Measurements from ENCODE around the gene DNAJB1. TPM values are rescaled to one million over a fixed set of nuclear protein-coding genes. Genes with fewer than 3 reads are reported as not detected.

The DNAJB1 gene
- total and polyA plus RNA-seq, 5 donors from 2014 or later: 302 to 754 (median 333) TPM

GRCh38 chr19:14525729-14526128, 7.5 kb upstream of the DNAJB1 start:
- H3K27ac Mint-ChIP-seq: peak overlapping the region; percentile 62 to 100 (median 84)
- H3K4me1 Mint-ChIP-seq: peaks cover 6 to 75% (median 35%) of the 10 kb centered on the region in 4 donors
- Histone ChIP-seq H3K27ac (ENCODE audit: insufficient read depth, low read length, poor library complexity, severe bottlenecking) (no peak overlapping the region), H3K9me3 (ENCODE audit: control insufficient read depth in 2 of 2, low read length in 2 of 2) (no peaks in the 10 kb centered on the region), H3K4me3 (ENCODE audit: low read depth, low read length) (no peak overlapping the region), H3K4me1 (ENCODE audit: control insufficient read depth, insufficient read depth, low read length, poor library complexity, severe bottlenecking) (peaks cover 61% of the 10 kb centered on the region), H3K36me3 (ENCODE audit: control insufficient read depth, insufficient read depth, low read length) (no peaks in the 10 kb centered on the region), H3K27me3 (ENCODE audit: control insufficient read depth, insufficient read depth, low read length) (no peaks in the 10 kb centered on the region)
- H3K4me3 Mint-ChIP-seq: peak overlapping the region in 2 of 4 donors; percentile 43 to 49
- ATAC-seq (ENCODE audit: low read depth in 2 of 2) (no peak), DNase-seq (no peak)
- H3K36me3 Mint-ChIP-seq: peaks cover 4% of the 10 kb centered on the region
- peaks cover 0 to 2% (median 0%) of the 10 kb centered on the region in 7 donors for H3K9me3 Mint-ChIP-seq
- H3K27me3 Mint-ChIP-seq: peaks cover 8% of the 10 kb centered on the region

GRCh38 chr19:14520543-14520942, 2.3 kb upstream of the DNAJB1 start:
- H3K36me3 Mint-ChIP-seq: peaks cover 14% of the 10 kb centered on the region
- no peaks in the 10 kb centered on the region for H3K9me3 ChIP-seq (ENCODE audit: control insufficient read depth in 2 of 2, low read length in 2 of 2)
- H3K27ac ChIP-seq (ENCODE audit: insufficient read depth, low read length, poor library complexity, severe bottlenecking): peak overlapping the region; percentile 94
- H3K4me3 Mint-ChIP-seq: peak overlapping the region in 3 of 4 donors; percentile 61 to 84 (median 72)
- H3K36me3 ChIP-seq (ENCODE audit: control insufficient read depth, insufficient read depth, low read length): peaks cover 14% of the 10 kb centered on the region
- peaks cover 78% of the 10 kb centered on the region for H3K4me1 ChIP-seq (ENCODE audit: control insufficient read depth, insufficient read depth, low read length, poor library complexity, severe bottlenecking)
- ATAC-seq (ENCODE audit: low read depth in 2 of 2) (no peak), DNase-seq (no peak)
- H3K4me1 Mint-ChIP-seq: peaks cover 6 to 78% (median 53%) of the 10 kb centered on the region in 4 donors
- no peak overlapping the region for H3K4me3 ChIP-seq (ENCODE audit: low read depth, low read length)
- no peaks in the 10 kb centered on the region for H3K27me3 ChIP-seq (ENCODE audit: control insufficient read depth, insufficient read depth, low read length)
- H3K27ac Mint-ChIP-seq: peak overlapping the region; percentile 85 to 100 (median 99)
- peaks cover 0 to 4% (median 0%) of the 10 kb centered on the region in 7 donors for H3K9me3 Mint-ChIP-seq
- H3K27me3 Mint-ChIP-seq: peaks cover 12% of the 10 kb centered on the region

GRCh38 chr19:14519860-14520407, 1.7 kb upstream of the DNAJB1 start:
- H3K4me3 ChIP-seq (ENCODE audit: low read depth, low read length): peak overlapping the region; percentile 31
- peaks cover 84% of the 10 kb centered on the region for H3K4me1 ChIP-seq (ENCODE audit: control insufficient read depth, insufficient read depth, low read length, poor library complexity, severe bottlenecking)

GRCh38 chr19:14519245-14519859, 1.2 kb upstream of the DNAJB1 start:
- Histone ChIP-seq H3K9me3 (ENCODE audit: control insufficient read depth in 2 of 2, low read length in 2 of 2) (no peaks in the 10 kb centered on the region), H3K4me3 (ENCODE audit: low read depth, low read length) (peak overlapping the region; percentile 31), H3K4me1 (ENCODE audit: control insufficient read depth, insufficient read depth, low read length, poor library complexity, severe bottlenecking) (peaks cover 86% of the 10 kb centered on the region), H3K27ac (ENCODE audit: insufficient read depth, low read length, poor library complexity, severe bottlenecking) (peak overlapping the region; percentile 94), H3K36me3 (ENCODE audit: control insufficient read depth, insufficient read depth, low read length) (peaks cover 26% of the 10 kb centered on the region), H3K27me3 (ENCODE audit: control insufficient read depth, insufficient read depth, low read length) (no peaks in the 10 kb centered on the region)
- Mint-ChIP-seq H3K27ac (peak overlapping the region; percentile 85 to 100 (median 99)), H3K4me1 (peaks cover 11 to 80% (median 61%) of the 10 kb centered on the region in 4 donors), H3K4me3 (peak overlapping the region; percentile 87 to 98 (median 97)), H3K27me3 (peaks cover 12% of the 10 kb centered on the region), H3K9me3 (peaks cover 0 to 4% (median 0%) of the 10 kb centered on the region in 7 donors), H3K36me3 (peaks cover 26% of the 10 kb centered on the region)
- DNase-seq (no peak), ATAC-seq (ENCODE audit: low read depth in 2 of 2) (no peak)

More at GRCh38 chr19:14519860-14520407, 1.7 kb upstream of the DNAJB1 start:
- peaks cover 20% of the 10 kb centered on the region for H3K36me3 Mint-ChIP-seq
- peak overlapping the region; percentile 61 to 98 (median 78) for H3K4me3 Mint-ChIP-seq
- H3K27me3 Mint-ChIP-seq: peaks cover 12% of the 10 kb centered on the region
- DNase-seq (no peak), ATAC-seq (ENCODE audit: low read depth in 2 of 2) (no peak)
- Histone ChIP-seq H3K36me3 (ENCODE audit: control insufficient read depth, insufficient read depth, low read length) (peaks cover 20% of the 10 kb centered on the region), H3K27ac (ENCODE audit: insufficient read depth, low read length, poor library complexity, severe bottlenecking) (peak overlapping the region; percentile 94), H3K9me3 (ENCODE audit: control insufficient read depth in 2 of 2, low read length in 2 of 2) (no peaks in the 10 kb centered on the region), H3K27me3 (ENCODE audit: control insufficient read depth, insufficient read depth, low read length) (no peaks in the 10 kb centered on the region)
- peaks cover 8 to 79% (median 56%) of the 10 kb centered on the region in 4 donors for H3K4me1 Mint-ChIP-seq
- peak overlapping the region; percentile 85 to 100 (median 99) for H3K27ac Mint-ChIP-seq
- H3K9me3 Mint-ChIP-seq: peaks cover 0 to 4% (median 0%) of the 10 kb centered on the region in 7 donors

GRCh38 chr19:14517446-14517839, 754 bp downstream of the DNAJB1 start:
- H3K36me3 Mint-ChIP-seq: peaks cover 26% of the 10 kb centered on the region
- H3K27ac ChIP-seq (ENCODE audit: insufficient read depth, low read length, poor library complexity, severe bottlenecking): peak overlapping the region; percentile 94
- H3K9me3 Mint-ChIP-seq: peaks cover 0 to 4% (median 0%) of the 10 kb centered on the region in 7 donors
- H3K4me3 Mint-ChIP-seq: peak overlapping the region; percentile 90 to 98 (median 94)
- H3K4me3 ChIP-seq (ENCODE audit: low read depth, low read length): peak overlapping the region; percentile 99
- H3K4me1 Mint-ChIP-seq: peaks cover 17 to 77% (median 49%) of the 10 kb centered on the region in 4 donors
- no peaks in the 10 kb centered on the region for H3K27me3 ChIP-seq (ENCODE audit: control insufficient read depth, insufficient read depth, low read length)
- H3K36me3 ChIP-seq (ENCODE audit: control insufficient read depth, insufficient read depth, low read length): peaks cover 34% of the 10 kb centered on the region
- DNase-seq: no peak
- peaks cover 8% of the 10 kb centered on the region for H3K27me3 Mint-ChIP-seq
- H3K9me3 ChIP-seq (ENCODE audit: control insufficient read depth in 2 of 2, low read length in 2 of 2): no peaks in the 10 kb centered on the region
- peak overlapping the region; percentile 77 to 94 (median 88) for H3K27ac Mint-ChIP-seq
- no peak for ATAC-seq (ENCODE audit: low read depth in 2 of 2)
- peaks cover 70% of the 10 kb centered on the region for H3K4me1 ChIP-seq (ENCODE audit: control insufficient read depth, insufficient read depth, low read length, poor library complexity, severe bottlenecking)

GRCh38 chr19:14516746-14517438, 1.3 kb downstream of the DNAJB1 start:
- Histone ChIP-seq H3K4me3 (ENCODE audit: low read depth, low read length) (peak overlapping the region; percentile 99), H3K27ac (ENCODE audit: insufficient read depth, low read length, poor library complexity, severe bottlenecking) (peak overlapping the region; percentile 94), H3K27me3 (ENCODE audit: control insufficient read depth, insufficient read depth, low read length) (no peaks in the 10 kb centered on the region), H3K36me3 (ENCODE audit: control insufficient read depth, insufficient read depth, low read length) (peaks cover 34% of the 10 kb centered on the region), H3K4me1 (ENCODE audit: control insufficient read depth, insufficient read depth, low read length, poor library complexity, severe bottlenecking) (peaks cover 64% of the 10 kb centered on the region), H3K9me3 (ENCODE audit: control insufficient read depth in 2 of 2, low read length in 2 of 2) (no peaks in the 10 kb centered on the region)
- Mint-ChIP-seq H3K4me1 (peaks cover 13 to 72% (median 45%) of the 10 kb centered on the region in 4 donors), H3K36me3 (peaks cover 26% of the 10 kb centered on the region), H3K27me3 (peaks cover 4% of the 10 kb centered on the region), H3K27ac (peak overlapping the region; percentile 77 to 94 (median 88)), H3K4me3 (peak overlapping the region; percentile 90 to 98 (median 94)), H3K9me3 (peaks cover 0 to 2% (median 0%) of the 10 kb centered on the region in 7 donors)
- DNase-seq (peak in 1 of 3 donors; percentile 37), ATAC-seq (ENCODE audit: low read depth in 2 of 2) (no peak)

GRCh38 chr19:14516048-14516534, 2.1 kb downstream of the DNAJB1 start:
- Histone ChIP-seq H3K36me3 (ENCODE audit: control insufficient read depth, insufficient read depth, low read length) (peaks cover 34% of the 10 kb centered on the region), H3K27ac (ENCODE audit: insufficient read depth, low read length, poor library complexity, severe bottlenecking) (no peak overlapping the region), H3K4me3 (ENCODE audit: low read depth, low read length) (peak overlapping the region; percentile 99), H3K27me3 (ENCODE audit: control insufficient read depth, insufficient read depth, low read length) (no peaks in the 10 kb centered on the region), H3K4me1 (ENCODE audit: control insufficient read depth, insufficient read depth, low read length, poor library complexity, severe bottlenecking) (peaks cover 56% of the 10 kb centered on the region), H3K9me3 (ENCODE audit: control insufficient read depth in 2 of 2, low read length in 2 of 2) (no peaks in the 10 kb centered on the region)
- Mint-ChIP-seq H3K27ac (peak overlapping the region; percentile 87 to 94 (median 88)), H3K4me3 (peak overlapping the region; percentile 90 to 98 (median 94)), H3K36me3 (peaks cover 26% of the 10 kb centered on the region), H3K27me3 (peaks cover 4% of the 10 kb centered on the region), H3K4me1 (peaks cover 11 to 67% (median 44%) of the 10 kb centered on the region in 4 donors), H3K9me3 (peaks cover 0 to 2% (median 0%) of the 10 kb centered on the region in 7 donors)
- ATAC-seq (ENCODE audit: low read depth in 2 of 2) (no peak), DNase-seq (no peak)
